HepG2 (cell line): ENCODE results near the gene DLX6. TPM values are rescaled to one million over a fixed set of nuclear protein-coding genes. Genes with fewer than 3 reads are reported as not detected.

ENCODE experiments used
- ATAC-seq: fragments of 200-7000 bp; cut with Tn5 transposase; 3 replicates; pipeline ENCODE4 v1.9.1; 2020; ENCODE audit warnings: mild to moderate bottlenecking, moderate library complexity
- BruUV-seq: library from RNA; stranded (reverse); fragments of 400-500 nt; replicated peaks from 2 replicates; lab custom pipeline; 2021; lab: Mats Ljungman, UMichigan
- CTCF ChIA-PET: fragments of 300-600 bp; formaldehyde crosslinking; extraction: SDS; loops from one replicate; lab custom pipeline; 2021; ENCODE audit warnings: low total read pairs, inconsistent platforms, low intra/inter-chr PET ratio; lab: Yijun Ruan, JAX
- POLR2A ChIA-PET: fragments of 350-600 bp; sonication (Branson Sonifier 250); formaldehyde crosslinking; loops from one replicate; lab custom pipeline; 2020; ENCODE audit warnings: antibody characterized with exemption, inconsistent platforms; lab: Yijun Ruan, JAX
- DNase-seq: peaks from one replicate; pipeline ENCODE4 v3.0.0-alpha.2; 2015; ENCODE audit warnings: low spot score
- FAIRE-seq: peaks from 3 replicates; lab custom pipeline; 2011; peaks lifted over from hg19 to GRCh38; lab: Jason Lieb, UNC
- H2AFZ ChIP-seq: one replicate; pipeline ENCODE4 v1.6.1; 2011; ENCODE audit warnings: low read length, inconsistent platforms
- H3K27ac ChIP-seq: fragments of 300-600 bp; 3 replicates; pipeline ENCODE4 v1.8.0; 2011; ENCODE audit warnings: mixed run types, mild to moderate bottlenecking, mixed read lengths, low read length, inconsistent platforms; ENCODE audit not compliant: insufficient read depth; ENCODE audit errors: extremely low read length
- H3K27me3 ChIP-seq, 2 experiments: fragments of 200-600 bp in 1 of 2; 2 replicates in 1 of 2; 3 replicates in 1 of 2; pipeline versions ENCODE4 v1.6.0 to v1.8.0; 2011; ENCODE audit warnings: low read length in 2 of 2, mild to moderate bottlenecking in 2 of 2, moderate library complexity in 2 of 2, inconsistent platforms in 1 of 2; ENCODE audit not compliant: insufficient read depth in 2 of 2, control insufficient read depth in 1 of 2
- H3K36me3 ChIP-seq, 2 experiments: fragments of 200-600 bp in 1 of 2; replicated peaks in 1 of 2; 2 replicates in 1 of 2; 3 replicates in 1 of 2; pipeline versions ENCODE4 v1.5.1 to v1.8.0; 2011; ENCODE audit warnings: low read length in 2 of 2, inconsistent platforms in 1 of 2; ENCODE audit not compliant: insufficient read depth in 2 of 2, control insufficient read depth in 1 of 2
- H3K4me1 ChIP-seq: 2 replicates; pipeline ENCODE4 v1.5.1; 2012; ENCODE audit warnings: low read length, inconsistent platforms; ENCODE audit not compliant: insufficient read depth
- H3K4me2 ChIP-seq: 2 replicates; pipeline ENCODE4 v1.6.0; 2011; ENCODE audit warnings: low read depth, low read length, inconsistent platforms
- H3K4me3 ChIP-seq, 3 experiments: fragments of 200-600 bp in 1 of 3; sonication (generic), shearing (Covaris generic) in 1 of 3; replicated peaks in 1 of 3; 2 replicates each; pipeline ENCODE4 v1.5.1; 2011 to 2016; ENCODE audit warnings: low read length in 3 of 3, inconsistent platforms in 2 of 3, low read depth in 2 of 3, mild to moderate bottlenecking in 2 of 3, control low read depth in 1 of 3, mixed read lengths in 1 of 3; ENCODE audit not compliant: insufficient read depth in 1 of 3
- H3K79me2 ChIP-seq: one replicate; pipeline ENCODE4 v1.6.1; 2011; ENCODE audit warnings: low read length, inconsistent platforms; ENCODE audit not compliant: insufficient read depth
- H3K9ac ChIP-seq: 2 replicates; pipeline ENCODE4 v1.6.0; 2011; ENCODE audit warnings: mild to moderate bottlenecking, low read depth, low read length, inconsistent platforms; ENCODE audit not compliant: insufficient read depth
- H3K9me3 ChIP-seq: 2 replicates; pipeline ENCODE4 v1.5.1; 2012; ENCODE audit warnings: mild to moderate bottlenecking, low read length
- H4K20me1 ChIP-seq: 2 replicates; pipeline ENCODE4 v1.6.0; 2011; ENCODE audit warnings: inconsistent platforms, mild to moderate bottlenecking, low read length, moderate library complexity; ENCODE audit not compliant: insufficient read depth
- CENPT ChIP-seq: sonication (generic); formaldehyde crosslinking; IDR thresholded peaks from 2 replicates; pipeline ENCODE4 v1.8.0; 2022; ENCODE audit warnings: low read depth, mild to moderate bottlenecking, moderate library complexity, missing genetic modification reagents
- CENPX ChIP-seq: sonication (generic); formaldehyde crosslinking; IDR thresholded peaks from 2 replicates; pipeline ENCODE4 v1.9.0; 2021; ENCODE audit warnings: mild to moderate bottlenecking, missing genetic modification reagents, moderate library complexity
- KMT2A ChIP-seq: sonication (generic); formaldehyde crosslinking; IDR thresholded peaks from 2 replicates; pipeline ENCODE4 v1.4.0; 2020; ENCODE audit warnings: missing genetic modification reagents
- MTA3 ChIP-seq: sonication (generic); formaldehyde crosslinking; IDR thresholded peaks from 2 replicates; pipeline ENCODE4 v1.4.0; 2020; ENCODE audit warnings: missing genetic modification reagents
- NFE2 ChIP-seq: sonication (generic); formaldehyde crosslinking; IDR thresholded peaks from 2 replicates; pipeline ENCODE4 v1.4.0; 2020; ENCODE audit warnings: missing genetic modification reagents
- NFIB ChIP-seq: sonication (generic); formaldehyde crosslinking; IDR thresholded peaks from 2 replicates; pipeline ENCODE4 v1.9.0; 2021; ENCODE audit warnings: missing genetic modification reagents, mild to moderate bottlenecking, borderline replicate concordance
- THAP11 ChIP-seq: IDR thresholded peaks from 2 replicates; pipeline ENCODE4 v1.6.1; 2016; ENCODE audit warnings: missing biosample characterization, missing genetic modification reagents
- ZNF121 ChIP-seq: sonication (generic); formaldehyde crosslinking; IDR thresholded peaks from 2 replicates; pipeline ENCODE4 v1.5.0; 2020; ENCODE audit warnings: mild to moderate bottlenecking, missing genetic modification reagents
- ZNF543 ChIP-seq: sonication (generic); formaldehyde crosslinking; IDR thresholded peaks from 2 replicates; pipeline ENCODE4 v1.4.0; 2020; ENCODE audit warnings: mild to moderate bottlenecking, missing genetic modification reagents
- ZNF678 ChIP-seq: sonication (generic); formaldehyde crosslinking; IDR thresholded peaks from 2 replicates; pipeline ENCODE4 v1.4.0; 2020; ENCODE audit warnings: mild to moderate bottlenecking, missing genetic modification reagents
- WGBS: methylation state at CpG from one replicate; pipeline ENCODE4 v1.1.6; 2017; ENCODE audit warnings: low lambda C conversion rate; 5-methylcytosine and 5-hydroxymethylcytosine counted together
- in situ Hi-C: cut with HindIII; loops from 2 replicates; pipeline ENCODE4 v1.10.0; 2017; ENCODE audit warnings: low pct_unique_long_range_greater_than_20kb; ENCODE audit not compliant: extremely low pct_ligation_motif_present
- intact Hi-C: fragments of 100-400 bp; cut with micrococcal nuclease; formaldehyde crosslinking; loops from one replicate; pipeline ENCODE4 v1.10.0; 2022; ENCODE audit not compliant: unreplicated experiment
- polyA plus RNA-seq, 8 experiments: library from polyadenylated mRNA; depleted of rRNA in 3 of 8; stranded (reverse) in 7 of 8; unstranded in 1 of 8; fragments of >200 nt; fragmentation: Illumina TruSeq in 4 of 8; extraction: Trizol in 4 of 8; gene quantifications; 2 replicates each; pipeline versions ENCODE4 v1.2.1 to v1.2.3, GENCODE V29; 2011 to 2016; ENCODE audit warnings: low read depth in 4 of 8, missing spikeins in 1 of 8, mixed read lengths in 1 of 8; ENCODE audit not compliant: insufficient read depth in 1 of 8
- total RNA-seq, 5 experiments: library from RNA; depleted of rRNA; stranded (reverse); fragments of >200 nt; fragmentation: Illumina TruSeq; extraction: Trizol; gene quantifications; 2 replicates each; pipeline ENCODE4 v1.2.3, GENCODE V29; 2016; ENCODE audit warnings: low read depth in 1 of 5
- TF ChIP-seq, protein P1 (sequence below): sonication (generic); formaldehyde crosslinking; IDR thresholded peaks from 2 replicates; pipeline ENCODE4 v1.4.0; 2020; ENCODE audit warnings: missing genetic modification reagents, mild to moderate bottlenecking, borderline replicate concordance
- TF ChIP-seq, protein P2 (sequence below), 2 experiments: fragments of 450-650 bp in 1 of 2; sonication (generic) in 1 of 2; formaldehyde crosslinking; IDR thresholded peaks; 2 replicates each; pipeline versions ENCODE4 v1.5.0 to v1.8.0; 2020 to 2022; ENCODE audit warnings: mild to moderate bottlenecking in 1 of 2, missing genetic modification reagents in 1 of 2

DLX6 gene
- total and polyA plus RNA-seq, 2 of the 13 experiments (the other 11 are each of a cell fraction or from before 2014, with no cell fraction given) = 3.5 to 5.5 TPM

DNA sequence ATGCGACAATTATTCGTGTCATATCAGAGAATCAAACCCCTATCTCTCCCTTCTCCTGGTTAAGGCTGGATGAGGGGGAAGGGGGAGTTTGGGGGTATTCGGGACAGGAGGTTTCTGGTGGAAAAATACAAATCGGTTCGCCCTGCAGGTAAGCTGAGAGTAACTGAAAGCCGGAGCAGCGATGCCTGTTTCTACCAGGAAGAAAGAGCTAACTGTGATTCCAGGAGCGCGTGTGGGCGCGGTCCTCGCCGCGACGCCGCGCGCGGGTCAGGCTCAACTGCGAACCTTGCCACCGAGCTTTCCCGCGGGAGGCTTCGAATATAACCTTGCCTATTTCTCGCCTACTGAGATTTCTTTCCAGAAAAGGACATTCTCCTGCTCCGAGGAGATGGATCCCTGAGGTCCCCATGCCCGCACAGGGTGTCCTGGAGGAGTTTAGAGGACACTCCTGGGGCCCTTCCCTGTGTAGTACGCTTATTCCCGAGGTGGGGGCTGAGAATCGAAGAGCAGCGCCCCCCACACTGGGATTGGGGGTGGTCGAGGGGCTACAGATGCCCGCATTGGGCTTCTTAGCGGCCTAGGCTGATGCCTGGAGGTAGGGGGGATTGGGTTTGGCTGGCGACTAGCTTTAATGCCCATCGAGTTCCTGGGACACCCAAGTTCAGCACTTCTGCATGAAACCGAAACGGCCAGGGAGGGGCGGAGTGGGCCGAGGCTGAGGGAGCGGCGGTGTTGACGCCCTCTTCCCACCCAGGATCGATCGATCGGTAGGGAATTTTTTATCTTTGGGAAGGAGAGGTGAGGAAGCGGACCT is 13.0 kb upstream of the DLX6 start:
- TF ChIP-seq CENPT (CRISPR knock-in tag) = no peak
- TF ChIP-seq THAP11 = no peak
- TF ChIP-seq MTA3 = no peak
- TF ChIP-seq ZNF121 (CRISPR knock-in tag) = no peak
- no peak for TF ChIP-seq KMT2A (CRISPR knock-in tag)
- TF ChIP-seq NFIB = no peak
- TF ChIP-seq, protein P1, sequence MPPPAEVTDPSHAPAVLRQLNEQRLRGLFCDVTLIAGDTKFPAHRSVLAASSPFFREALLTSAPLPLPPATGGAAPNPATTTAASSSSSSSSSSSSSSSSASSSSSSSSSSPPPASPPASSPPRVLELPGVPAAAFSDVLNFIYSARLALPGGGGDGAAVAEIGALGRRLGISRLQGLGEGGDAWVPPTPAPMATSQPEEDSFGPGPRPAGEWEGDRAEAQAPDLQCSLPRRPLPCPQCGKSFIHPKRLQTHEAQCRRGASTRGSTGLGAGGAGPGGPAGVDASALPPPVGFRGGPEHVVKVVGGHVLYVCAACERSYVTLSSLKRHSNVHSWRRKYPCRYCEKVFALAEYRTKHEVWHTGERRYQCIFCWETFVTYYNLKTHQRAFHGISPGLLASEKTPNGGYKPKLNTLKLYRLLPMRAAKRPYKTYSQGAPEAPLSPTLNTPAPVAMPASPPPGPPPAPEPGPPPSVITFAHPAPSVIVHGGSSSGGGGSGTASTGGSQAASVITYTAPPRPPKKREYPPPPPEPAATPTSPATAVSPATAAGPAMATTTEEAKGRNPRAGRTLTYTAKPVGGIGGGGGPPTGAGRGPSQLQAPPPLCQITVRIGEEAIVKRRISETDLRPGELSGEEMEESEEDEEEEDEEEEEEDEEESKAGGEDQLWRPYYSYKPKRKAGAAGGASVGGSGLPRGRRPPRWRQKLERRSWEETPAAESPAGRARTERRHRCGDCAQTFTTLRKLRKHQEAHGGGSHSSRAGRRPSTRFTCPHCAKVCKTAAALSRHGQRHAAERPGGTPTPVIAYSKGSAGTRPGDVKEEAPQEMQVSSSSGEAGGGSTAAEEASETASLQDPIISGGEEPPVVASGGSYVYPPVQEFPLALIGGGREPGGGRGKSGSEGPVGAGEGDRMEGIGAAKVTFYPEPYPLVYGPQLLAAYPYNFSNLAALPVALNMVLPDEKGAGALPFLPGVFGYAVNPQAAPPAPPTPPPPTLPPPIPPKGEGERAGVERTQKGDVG (CRISPR knock-in tag) = no peak
- no peak for TF ChIP-seq CENPX (CRISPR knock-in tag)
- no peak for TF ChIP-seq ZNF543 (CRISPR knock-in tag)
- TF ChIP-seq ZNF678 (CRISPR knock-in tag) = no peak
- no peak for TF ChIP-seq NFE2 (CRISPR knock-in tag)
- TF ChIP-seq, protein P2, sequence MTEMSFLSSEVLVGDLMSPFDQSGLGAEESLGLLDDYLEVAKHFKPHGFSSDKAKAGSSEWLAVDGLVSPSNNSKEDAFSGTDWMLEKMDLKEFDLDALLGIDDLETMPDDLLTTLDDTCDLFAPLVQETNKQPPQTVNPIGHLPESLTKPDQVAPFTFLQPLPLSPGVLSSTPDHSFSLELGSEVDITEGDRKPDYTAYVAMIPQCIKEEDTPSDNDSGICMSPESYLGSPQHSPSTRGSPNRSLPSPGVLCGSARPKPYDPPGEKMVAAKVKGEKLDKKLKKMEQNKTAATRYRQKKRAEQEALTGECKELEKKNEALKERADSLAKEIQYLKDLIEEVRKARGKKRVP (CRISPR knock-in tag; IDR thresholded peaks at IDR 0.05) = no peak
- TF ChIP-seq, all 625 proteins: peak for 0
- Histone ChIP-seq H3K4me3 (no peak overlapping the region), H3K4me2 (no peak overlapping the region), H3K36me3 (no peaks in the 10 kb centered on the region), H3K27ac (no peak overlapping the region), H3K79me2 (no peaks in the 10 kb centered on the region), H3K9me3 (no peaks in the 10 kb centered on the region), H3K4me1 (no peaks in the 10 kb centered on the region), H2AFZ (no peak overlapping the region), H4K20me1 (no peaks in the 10 kb centered on the region), H3K27me3 (no peaks in the 10 kb centered on the region), H3K9ac (no peak overlapping the region)
- 97% methylated on average over 47 of the region's 47 CpGs for WGBS
- intact Hi-C loops (no loop called here), in situ Hi-C loops (no loop called here)
- ATAC-seq (no peak), FAIRE-seq (no peak), DNase-seq (no peak)
- CTCF ChIA-PET = no interaction called here
- BruUV-seq = no TSS peak
- POLR2A ChIA-PET = interaction anchor here (1.0 kb wide), 1 partner anchor 13 kb away, joined by 3 read pairs; the partner anchor contains the start of gene DLX6
